Measurements from ENCODE around the gene SLC38A11.

The SLC38A11 gene

DNA sequence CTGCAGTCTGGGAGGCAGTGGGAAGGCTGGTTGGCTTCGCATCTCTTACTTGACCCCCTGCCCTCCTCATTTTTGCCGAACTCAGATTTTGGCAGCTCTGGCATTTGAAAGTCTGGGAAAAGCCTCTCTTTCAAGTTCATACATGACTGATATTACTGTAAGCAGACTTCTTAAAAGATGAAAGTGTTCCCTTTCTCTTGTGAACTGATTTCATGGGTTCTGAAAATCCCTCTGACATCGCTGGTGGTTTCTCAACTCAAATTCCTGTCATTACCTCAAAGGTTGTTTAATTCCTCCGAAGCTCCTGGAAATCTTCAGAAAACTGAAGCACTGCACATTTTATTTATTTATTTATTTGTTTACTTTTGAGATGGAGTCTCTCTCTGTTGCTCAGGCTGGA, 16.9 kb upstream of the SLC38A11 start:
- DNase-seq (ENCODE audit: insufficient read length, low spot score): no peak
- TF ChIP-seq, protein P1, sequence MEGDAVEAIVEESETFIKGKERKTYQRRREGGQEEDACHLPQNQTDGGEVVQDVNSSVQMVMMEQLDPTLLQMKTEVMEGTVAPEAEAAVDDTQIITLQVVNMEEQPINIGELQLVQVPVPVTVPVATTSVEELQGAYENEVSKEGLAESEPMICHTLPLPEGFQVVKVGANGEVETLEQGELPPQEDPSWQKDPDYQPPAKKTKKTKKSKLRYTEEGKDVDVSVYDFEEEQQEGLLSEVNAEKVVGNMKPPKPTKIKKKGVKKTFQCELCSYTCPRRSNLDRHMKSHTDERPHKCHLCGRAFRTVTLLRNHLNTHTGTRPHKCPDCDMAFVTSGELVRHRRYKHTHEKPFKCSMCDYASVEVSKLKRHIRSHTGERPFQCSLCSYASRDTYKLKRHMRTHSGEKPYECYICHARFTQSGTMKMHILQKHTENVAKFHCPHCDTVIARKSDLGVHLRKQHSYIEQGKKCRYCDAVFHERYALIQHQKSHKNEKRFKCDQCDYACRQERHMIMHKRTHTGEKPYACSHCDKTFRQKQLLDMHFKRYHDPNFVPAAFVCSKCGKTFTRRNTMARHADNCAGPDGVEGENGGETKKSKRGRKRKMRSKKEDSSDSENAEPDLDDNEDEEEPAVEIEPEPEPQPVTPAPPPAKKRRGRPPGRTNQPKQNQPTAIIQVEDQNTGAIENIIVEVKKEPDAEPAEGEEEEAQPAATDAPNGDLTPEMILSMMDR (IDR thresholded peaks at IDR 0.05; ENCODE audit: insufficient read depth, missing control alignments): no peak
- FAIRE-seq: no peak

DNA sequence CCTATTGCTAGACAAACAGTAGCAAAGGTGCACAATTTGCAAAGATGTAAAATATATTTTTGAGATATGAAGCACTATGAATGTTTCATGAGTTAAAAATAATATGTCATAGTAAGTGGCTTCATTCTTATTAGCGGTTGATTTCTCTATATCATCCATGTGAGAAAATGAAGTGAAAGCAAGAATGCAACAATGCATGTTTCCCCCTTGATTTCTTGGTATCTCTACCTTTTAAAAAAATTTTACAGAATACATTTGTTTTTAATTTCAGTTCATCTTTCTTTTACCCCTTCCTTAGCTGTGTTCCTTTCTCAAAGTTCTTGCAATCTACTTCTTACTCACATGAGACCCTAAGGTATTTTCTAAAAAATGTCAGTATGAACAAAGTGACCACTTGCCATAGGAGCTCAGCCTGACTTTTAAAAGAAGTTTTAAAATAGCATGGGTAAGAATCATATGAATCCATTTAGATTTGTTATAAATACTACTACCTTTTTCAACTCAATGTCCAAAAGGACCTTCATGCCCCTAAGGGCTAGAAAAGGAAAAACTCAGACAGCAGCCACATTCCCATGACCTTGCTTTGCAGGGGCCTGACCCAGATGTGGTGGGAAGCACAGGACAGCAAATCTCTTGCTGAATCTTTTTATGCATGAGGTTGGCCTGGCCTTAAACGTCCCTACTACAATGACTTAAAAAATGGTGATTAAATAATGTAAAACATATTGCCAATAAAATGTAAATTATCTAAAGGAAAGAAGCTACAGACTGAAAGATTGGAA, 14.8 kb upstream of the SLC38A11 start:
- DNase-seq (ENCODE audit: insufficient read length, low spot score) (no peak), FAIRE-seq (no peak)
- TF ChIP-seq, protein P1 (IDR thresholded peaks at IDR 0.05; ENCODE audit: insufficient read depth, missing control alignments): no peak

DNA sequence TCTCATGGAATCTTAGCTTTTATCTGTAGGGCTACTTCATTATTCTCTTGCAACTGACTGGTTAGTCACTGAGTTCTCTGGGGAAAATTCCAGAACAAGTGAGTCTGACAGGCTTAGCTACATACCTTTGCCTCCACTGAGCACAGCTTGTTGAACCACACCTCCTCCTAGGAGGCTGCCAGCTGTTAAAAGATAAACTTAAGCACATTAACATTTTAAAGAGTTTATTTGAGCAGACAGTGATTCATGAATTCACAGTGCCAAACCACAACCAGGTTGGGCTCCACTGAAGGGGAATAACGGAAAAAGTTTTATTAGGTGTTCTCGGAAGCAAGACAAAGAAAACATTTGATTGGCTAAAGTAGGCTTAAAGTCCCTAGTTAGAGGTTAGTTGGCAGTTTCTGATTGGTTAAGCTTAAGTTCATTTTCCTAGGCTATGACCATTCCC, 12.5 kb upstream of the SLC38A11 start:
- DNase-seq (ENCODE audit: insufficient read length, low spot score) (no peak), FAIRE-seq (no peak)
- TF ChIP-seq, protein P1 (IDR thresholded peaks at IDR 0.05; ENCODE audit: insufficient read depth, missing control alignments): no peak

DNA sequence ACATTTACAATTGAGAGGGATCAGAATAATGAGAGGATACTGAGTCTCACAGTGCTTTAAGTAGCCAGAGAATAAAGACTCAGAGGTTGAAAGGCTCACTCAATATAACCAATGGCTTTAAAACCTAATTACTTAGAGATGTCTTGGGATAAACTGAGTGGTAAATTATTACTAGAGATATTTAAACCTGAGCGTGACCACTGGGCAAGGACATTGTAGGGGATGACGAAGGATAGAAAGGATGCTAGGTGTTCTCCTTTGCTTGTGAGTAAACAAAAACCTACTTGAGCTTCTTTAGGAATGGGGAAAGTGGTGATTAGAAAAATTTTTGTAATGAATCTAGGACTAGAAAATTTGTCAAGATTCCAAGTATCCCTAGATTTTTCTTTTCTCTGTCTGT, 12.0 kb upstream of the SLC38A11 start:
- DNase-seq (ENCODE audit: insufficient read length, low spot score) (no peak), FAIRE-seq (no peak)
- TF ChIP-seq, protein P1 (IDR thresholded peaks at IDR 0.05; ENCODE audit: insufficient read depth, missing control alignments): no peak

DNA sequence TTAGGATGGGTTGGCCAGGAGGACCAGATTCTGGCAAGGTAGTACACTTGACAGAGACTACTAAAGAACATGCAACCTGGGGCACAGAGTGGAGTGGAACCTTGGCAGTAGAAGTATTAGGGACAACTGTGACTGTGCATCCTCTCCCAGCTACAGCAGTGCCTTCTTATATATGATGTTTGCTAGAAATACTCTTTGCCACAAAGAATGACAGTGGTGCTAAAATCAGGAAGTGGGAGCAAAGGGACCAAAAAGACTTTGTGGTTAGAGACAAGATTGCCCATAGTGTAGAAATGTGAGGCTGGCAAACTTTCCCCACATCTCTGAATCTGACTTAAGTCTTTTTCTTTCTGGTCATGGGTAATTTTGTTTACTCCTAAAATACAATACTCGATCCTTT, 9.4 kb upstream of the SLC38A11 start:
- DNase-seq (ENCODE audit: insufficient read length, low spot score) (no peak), FAIRE-seq (no peak)
- TF ChIP-seq, protein P1 (IDR thresholded peaks at IDR 0.05; ENCODE audit: insufficient read depth, missing control alignments): no peak

DNA sequence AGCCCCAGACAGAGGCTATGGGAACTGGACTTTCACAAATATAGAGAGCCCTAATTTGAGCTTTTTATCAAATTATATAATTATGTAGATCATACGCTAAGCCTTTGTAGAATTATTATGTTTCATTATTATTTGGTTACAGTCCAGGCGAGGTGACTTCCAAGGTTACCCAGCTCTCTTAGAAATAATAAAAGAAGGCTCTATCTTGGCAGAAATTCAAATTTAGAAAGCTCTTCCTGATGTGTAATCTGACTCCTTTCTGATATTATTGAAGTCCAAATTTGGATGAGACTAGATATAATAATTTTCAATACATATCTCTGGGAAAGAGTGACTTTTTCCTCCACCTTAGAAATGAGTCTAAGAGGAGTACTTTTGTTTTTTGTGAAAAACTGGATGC, 4.8 kb upstream of the SLC38A11 start:
- TF ChIP-seq, protein P1 (IDR thresholded peaks at IDR 0.05; ENCODE audit: insufficient read depth, missing control alignments): no peak
- no peak for FAIRE-seq
- DNase-seq (ENCODE audit: insufficient read length, low spot score): no peak

DNA sequence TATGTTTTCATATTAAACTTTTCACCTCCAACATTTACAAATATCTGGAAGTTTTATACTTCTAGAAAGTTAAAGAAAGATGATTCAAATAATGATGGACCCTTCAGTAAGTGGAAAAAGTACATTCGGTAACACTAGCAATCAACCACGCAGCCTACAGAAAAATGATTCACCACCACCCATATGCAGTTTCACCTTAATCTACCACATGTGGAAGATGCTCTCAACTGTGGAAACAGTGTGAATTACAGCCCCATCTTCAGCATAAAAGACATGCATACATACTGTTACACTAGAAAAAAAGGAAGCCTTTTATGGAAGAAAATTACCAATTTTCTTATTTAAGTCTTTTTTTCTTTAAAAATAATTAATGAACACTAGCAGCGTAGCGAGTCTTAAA, 1.1 kb downstream of the SLC38A11 start:
- FAIRE-seq: no peak
- no peak for DNase-seq (ENCODE audit: insufficient read length, low spot score)
- TF ChIP-seq, protein P1 (IDR thresholded peaks at IDR 0.05; ENCODE audit: insufficient read depth, missing control alignments): no peak

All from D721Med (cell line).